Measurements from ENCODE around the gene CRIM1. TPM values are rescaled to one million over a fixed set of nuclear protein-coding genes. Genes with fewer than 3 reads are reported as not detected.

CRIM1 gene
- total RNA-seq, 1 donor from 2014 or later, result 61.8 TPM

GRCh38 chr2:36433311-36434217, 78.0 kb downstream of the CRIM1 start:
- no peak for TF ChIP-seq CTCF (IDR thresholded peaks at IDR 0.05; ENCODE audit: unreplicated experiment)
- H3K27me3 Mint-ChIP-seq (ENCODE audit: low read depth), result no peaks in the 10 kb centered on the region
- H3K4me3 Mint-ChIP-seq, result no peak overlapping the region
- no peak for DNase-seq (ENCODE audit: low spot score in 2 of 2, unreplicated experiment in 2 of 2)
- H3K36me3 Mint-ChIP-seq, result no peaks in the 10 kb centered on the region
- H3K27ac Mint-ChIP-seq, result peak overlapping the region; percentile 89
- H3K9me3 Mint-ChIP-seq, result no peaks in the 10 kb centered on the region
- H3K4me1 Mint-ChIP-seq, result peaks cover 49% of the 10 kb centered on the region

- peaks cover 14% of the 10 kb centered on the region for H3K36me3 Mint-ChIP-seq
- no peaks in the 10 kb centered on the region for H3K9me3 Mint-ChIP-seq
- no peak for TF ChIP-seq CTCF (IDR thresholded peaks at IDR 0.05; ENCODE audit: unreplicated experiment)
- no peak overlapping the region for H3K4me3 Mint-ChIP-seq
- no peaks in the 10 kb centered on the region for H3K27me3 Mint-ChIP-seq (ENCODE audit: low read depth)
- peak overlapping the region; percentile 39 for H3K27ac Mint-ChIP-seq
- H3K4me1 Mint-ChIP-seq, result peaks cover 28% of the 10 kb centered on the region
- DNase-seq (ENCODE audit: low spot score in 2 of 2, unreplicated experiment in 2 of 2), result no peak
Observed at GRCh38 chr2:36438449-36438977, 82.9 kb downstream of the CRIM1 start.

DNA sequence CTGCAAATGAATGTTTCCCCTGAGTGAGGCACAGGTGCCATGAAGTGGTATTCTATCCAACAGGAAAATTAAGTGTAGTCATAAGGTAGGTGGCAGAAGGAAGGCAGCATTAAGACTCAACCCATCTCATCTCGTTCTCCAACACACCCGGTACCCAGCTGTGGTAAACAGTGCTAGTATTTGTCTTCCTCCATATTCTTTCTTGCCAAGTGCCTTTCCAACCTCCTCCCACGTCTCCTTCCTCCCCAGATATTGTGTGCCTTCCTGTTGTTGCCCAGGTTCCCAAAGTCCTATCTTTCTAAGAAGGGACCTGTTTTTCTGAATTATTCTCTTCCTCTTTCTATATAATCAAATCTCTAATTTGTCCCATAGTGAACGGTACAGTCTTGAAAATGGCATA, 83.5 kb downstream of the CRIM1 start:
- Mint-ChIP-seq H3K27me3 (ENCODE audit: low read depth) (no peaks in the 10 kb centered on the region), H3K9me3 (no peaks in the 10 kb centered on the region), H3K4me3 (no peak overlapping the region), H3K4me1 (peaks cover 22% of the 10 kb centered on the region), H3K36me3 (peaks cover 15% of the 10 kb centered on the region), H3K27ac (no peak overlapping the region)
- DNase-seq (ENCODE audit: low spot score in 2 of 2, unreplicated experiment in 2 of 2), result no peak
- no peak for TF ChIP-seq CTCF (IDR thresholded peaks at IDR 0.05; ENCODE audit: unreplicated experiment)

GRCh38 chr2:36441065-36441625, 85.6 kb downstream of the CRIM1 start:
- peaks cover 25% of the 10 kb centered on the region for H3K36me3 Mint-ChIP-seq
- no peak for DNase-seq (ENCODE audit: low spot score in 2 of 2, unreplicated experiment in 2 of 2)
- TF ChIP-seq CTCF (IDR thresholded peaks at IDR 0.05; ENCODE audit: unreplicated experiment), result no peak
- no peaks in the 10 kb centered on the region for H3K27me3 Mint-ChIP-seq (ENCODE audit: low read depth)
- H3K27ac Mint-ChIP-seq, result no peak overlapping the region
- H3K4me1 Mint-ChIP-seq, result peaks cover 10% of the 10 kb centered on the region
- H3K4me3 Mint-ChIP-seq, result no peak overlapping the region
- no peaks in the 10 kb centered on the region for H3K9me3 Mint-ChIP-seq

- DNase-seq (ENCODE audit: low spot score in 2 of 2, unreplicated experiment in 2 of 2), result no peak
- Mint-ChIP-seq H3K27ac (no peak overlapping the region), H3K27me3 (ENCODE audit: low read depth) (no peaks in the 10 kb centered on the region), H3K4me3 (no peak overlapping the region), H3K4me1 (peaks cover 3% of the 10 kb centered on the region), H3K36me3 (peaks cover 32% of the 10 kb centered on the region), H3K9me3 (no peaks in the 10 kb centered on the region)
- no peak for TF ChIP-seq CTCF (IDR thresholded peaks at IDR 0.05; ENCODE audit: unreplicated experiment)
Observed at GRCh38 chr2:36441816-36442215, 86.2 kb downstream of the CRIM1 start.
